Karpas-422 (cell line): ENCODE data around the gene E2F4. TPM values are rescaled to one million over a fixed set of nuclear protein-coding genes. Genes with fewer than 3 reads are reported as not detected.

Experiments
- DNase-seq: peaks from one replicate; pipeline ENCODE4 v3.0.0-alpha.2; 2015
- H2AFZ ChIP-seq: fragments of 200-600 bp; sonication (generic); 2 replicates; pipeline ENCODE4 v1.6.1; 2014; ENCODE audit warnings: antibody characterized with exemption, low read length, mixed read lengths
- H3K27ac ChIP-seq: fragments of 200-600 bp; sonication (generic); 2 replicates; pipeline ENCODE4 v1.5.1; 2014; ENCODE audit warnings: mild to moderate bottlenecking, low read length, moderate library complexity
- H3K27me3 ChIP-seq: fragments of 200-600 bp; sonication (generic); 2 replicates; pipeline ENCODE4 v1.6.1; 2014; ENCODE audit warnings: low read length, mixed read lengths
- H3K36me3 ChIP-seq: fragments of 200-600 bp; sonication (generic); 2 replicates; pipeline ENCODE4 v1.6.1; 2014; ENCODE audit warnings: low read length, mixed read lengths; ENCODE audit not compliant: insufficient read depth
- H3K4me1 ChIP-seq: fragments of 200-600 bp; sonication (generic); 2 replicates; pipeline ENCODE4 v1.6.1; 2014; ENCODE audit warnings: mild to moderate bottlenecking, low read length, mixed read lengths
- H3K4me2 ChIP-seq: fragments of 200-600 bp; sonication (generic); 2 replicates; pipeline ENCODE4 v1.6.1; 2014; ENCODE audit warnings: low read length, low read depth, mild to moderate bottlenecking; ENCODE audit not compliant: poor library complexity, severe bottlenecking
- H3K4me3 ChIP-seq: fragments of 200-600 bp; sonication (generic); 2 replicates; pipeline ENCODE4 v1.5.1; 2014; ENCODE audit warnings: mild to moderate bottlenecking, antibody characterized with exemption, low read length, mixed read lengths
- H3K79me2 ChIP-seq: fragments of 200-600 bp; sonication (generic); 2 replicates; pipeline ENCODE4 v1.6.1; 2014; ENCODE audit warnings: mild to moderate bottlenecking, low read length, mixed read lengths
- H3K9ac ChIP-seq: fragments of 200-600 bp; sonication (generic); 2 replicates; pipeline ENCODE4 v1.6.0; 2014; ENCODE audit warnings: low read length
- H3K9me2 ChIP-seq: fragments of 200-600 bp; sonication (generic), shearing (Covaris generic); replicated peaks from 2 replicates; pipeline ENCODE4 v1.6.0; 2014; ENCODE audit warnings: mild to moderate bottlenecking, low read length, moderate library complexity; ENCODE audit not compliant: insufficient read depth
- H3K9me3 ChIP-seq: fragments of 300-700, 200-600 bp; sonication (generic); 2 replicates; pipeline ENCODE4 v1.6.1; 2014; ENCODE audit warnings: low read length, mixed read lengths
- H4K20me1 ChIP-seq: fragments of 200-600 bp; sonication (generic); 2 replicates; pipeline ENCODE4 v1.6.1; 2014; ENCODE audit warnings: mild to moderate bottlenecking, antibody characterized with exemption, low read length, low read depth; ENCODE audit not compliant: insufficient read depth
- total RNA-seq: library from RNA; depleted of rRNA; stranded (reverse); fragments of >200 nt; shearing (Covaris generic); gene quantifications from 2 replicates; pipeline ENCODE4 v1.2.3, GENCODE V29; 2014; ENCODE audit warnings: low replicate concordance

The E2F4 gene
- total RNA-seq, 1 experiment from 2014 or later, result 109 TPM

GRCh38 chr16:67148656-67149275 is 43.2 kb upstream of the E2F4 start:
- Histone ChIP-seq H3K79me2 (no peaks in the 10 kb centered on the region), H4K20me1 (no peaks in the 10 kb centered on the region), H3K4me3 (no peak overlapping the region), H3K9me2 (no peaks in the 10 kb centered on the region), H3K27ac (no peak overlapping the region), H3K36me3 (no peaks in the 10 kb centered on the region; the same call in 1 of the 2 replicates), H2AFZ (no peak overlapping the region), H3K9ac (no peak overlapping the region), H3K27me3 (no peaks in the 10 kb centered on the region), H3K4me2 (no peak overlapping the region), H3K4me1 (no peaks in the 10 kb centered on the region), H3K9me3 (no peaks in the 10 kb centered on the region)
- DNase-seq, result no peak

- Histone ChIP-seq H3K79me2 (no peaks in the 10 kb centered on the region), H3K36me3 (no peaks in the 10 kb centered on the region; the same call in 1 of the 2 replicates), H3K4me2 (no peak overlapping the region), H2AFZ (no peak overlapping the region), H4K20me1 (peaks cover 6% of the 10 kb centered on the region; the same call in 1 of the 2 replicates), H3K9me2 (no peaks in the 10 kb centered on the region), H3K27ac (no peak overlapping the region), H3K9ac (no peak overlapping the region), H3K27me3 (no peaks in the 10 kb centered on the region), H3K9me3 (no peaks in the 10 kb centered on the region), H3K4me3 (no peak overlapping the region), H3K4me1 (no peaks in the 10 kb centered on the region)
- no peak for DNase-seq
These were observed 42.5 kb upstream of the E2F4 start for GRCh38 chr16:67149276-67150046.

GRCh38 chr16:67150047-67150832 is 41.7 kb upstream of the E2F4 start:
- no peak for DNase-seq

GRCh38 chr16:67150833-67151396 is 41.0 kb upstream of the E2F4 start, which contains the start of gene B3GNT9:
TSS of gene B3GNT9 (minus strand) at chr16:67150998. CDS start at chr16:67150485, 513 bp downstream.
- no peak within 1 kb of the TSS for H3K4me3 ChIP-seq
- H3K36me3 ChIP-seq, result no peaks in the 10 kb centered on the region; the same call in 1 of the 2 replicates
- no peak for DNase-seq
- no peaks in the 10 kb centered on the region for H3K27me3 ChIP-seq
- no peaks in the 10 kb centered on the region for H3K9me2 ChIP-seq
- peaks cover 7% of the 10 kb centered on the region for H3K4me1 ChIP-seq
- H3K79me2 ChIP-seq, result no peaks in the 10 kb centered on the region
- no peak within 1 kb of the TSS for H3K9ac ChIP-seq
- H3K9me3 ChIP-seq, result no peaks in the 10 kb centered on the region
- no peak within 1 kb of the TSS for H3K4me2 ChIP-seq
- no peak within 1 kb of the TSS for H2AFZ ChIP-seq
- no peak within 1 kb of the TSS for H3K27ac ChIP-seq
- H4K20me1 ChIP-seq, result peaks cover 19% of the 10 kb centered on the region; the same call in 1 of the 2 replicates

More at GRCh38 chr16:67150047-67150832, 41.7 kb upstream of the E2F4 start:
- Histone ChIP-seq H3K4me3 (no peak overlapping the region), H3K36me3 (no peaks in the 10 kb centered on the region; the same call in 1 of the 2 replicates), H3K9me2 (no peaks in the 10 kb centered on the region), H3K9ac (no peak overlapping the region), H3K27ac (no peak overlapping the region), H2AFZ (no peak overlapping the region), H3K4me1 (peaks cover 3% of the 10 kb centered on the region), H3K79me2 (no peaks in the 10 kb centered on the region), H4K20me1 (peaks cover 13% of the 10 kb centered on the region; the same call in 1 of the 2 replicates), H3K9me3 (no peaks in the 10 kb centered on the region), H3K27me3 (no peaks in the 10 kb centered on the region), H3K4me2 (no peak overlapping the region)

DNA sequence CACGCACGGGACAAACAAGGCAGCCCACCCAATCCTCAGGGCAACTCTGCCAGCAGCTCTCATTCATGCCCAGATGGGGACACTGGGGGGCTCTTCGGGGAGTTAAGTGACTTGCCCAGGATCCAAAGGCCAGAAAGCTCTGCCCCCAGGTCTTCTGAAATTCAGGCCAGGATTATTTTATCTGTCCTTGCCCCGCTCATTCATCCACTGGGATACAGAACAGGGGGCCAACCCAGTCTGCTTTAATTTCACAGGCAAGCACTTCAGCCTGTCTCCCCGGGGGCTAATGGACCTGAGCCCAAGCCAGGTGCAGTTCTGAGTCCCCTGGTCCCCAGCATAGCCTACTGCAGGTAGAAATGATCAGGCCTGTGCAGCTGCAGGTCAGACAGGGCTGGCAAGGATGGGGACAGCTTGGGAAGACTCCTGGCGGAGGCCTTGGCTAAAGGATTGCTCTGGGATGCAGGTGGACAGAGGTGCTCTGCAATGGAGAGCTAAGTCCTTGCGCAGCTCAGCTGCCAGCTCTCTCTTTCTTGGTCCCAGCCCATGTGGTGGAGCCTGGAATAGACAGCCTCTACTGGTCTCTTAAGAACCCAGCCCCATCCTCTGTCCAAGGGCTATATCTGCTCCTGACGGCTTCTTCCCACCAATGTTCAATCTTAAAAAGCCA is 40.4 kb upstream of the E2F4 start:
- H3K9me3 ChIP-seq, result no peaks in the 10 kb centered on the region
- no peaks in the 10 kb centered on the region for H3K27me3 ChIP-seq
- peaks cover 24% of the 10 kb centered on the region; the same call in 1 of the 2 replicates for H4K20me1 ChIP-seq
- DNase-seq, result no peak
- H2AFZ ChIP-seq, result no peak overlapping the region
- no peak overlapping the region for H3K27ac ChIP-seq
- no peak overlapping the region for H3K4me3 ChIP-seq
- H3K9me2 ChIP-seq, result no peaks in the 10 kb centered on the region
- H3K36me3 ChIP-seq, result no peaks in the 10 kb centered on the region; the same call in 1 of the 2 replicates
- no peaks in the 10 kb centered on the region for H3K79me2 ChIP-seq
- H3K9ac ChIP-seq, result no peak overlapping the region
- H3K4me1 ChIP-seq, result peaks cover 7% of the 10 kb centered on the region
- H3K4me2 ChIP-seq, result no peak overlapping the region

GRCh38 chr16:67154578-67155294 is 37.2 kb upstream of the E2F4 start:
- Histone ChIP-seq H2AFZ (no peak overlapping the region), H3K9ac (no peak overlapping the region), H3K79me2 (no peaks in the 10 kb centered on the region), H3K27ac (no peak overlapping the region), H3K4me2 (no peak overlapping the region), H3K27me3 (no peaks in the 10 kb centered on the region), H3K9me2 (no peaks in the 10 kb centered on the region), H4K20me1 (peaks cover 32% of the 10 kb centered on the region; the same call in 1 of the 2 replicates), H3K4me1 (peaks cover 20% of the 10 kb centered on the region), H3K4me3 (no peak overlapping the region), H3K36me3 (no peaks in the 10 kb centered on the region), H3K9me3 (no peaks in the 10 kb centered on the region)
- no peak for DNase-seq
